ENCODE data around the gene GRHL3. TPM values are rescaled to one million over a fixed set of nuclear protein-coding genes. Genes with fewer than 3 reads are reported as not detected.

Gene GRHL3
- total and polyA plus RNA-seq, 2 donors (not counting 3 experiments of a cell fraction or from before 2014, with no cell fraction given), result not detected

GRCh38 chr1:24316645-24317044, 2.5 kb upstream of the GRHL3 start:
- FAIRE-seq (no peak), DNase-seq (ENCODE audit: low read depth, low spot score) (no peak)
- Histone ChIP-seq H3K27me3 (ENCODE audit: control insufficient read depth in 2 of 2, insufficient read depth in 2 of 2, low read length in 2 of 2) (peaks cover 37 to 50% of the 10 kb centered on the region in 2 experiments), H4K20me1 (replicated peaks; ENCODE audit: control insufficient read depth, extremely low read depth, insufficient read depth, low read length) (no peaks in the 10 kb centered on the region), H3K4me3 (replicated peaks in 1 of 3; ENCODE audit: insufficient read depth in 1 of 3, low read depth in 1 of 3, low read length in 3 of 3) (no peak overlapping the region), H3K9me3 (replicated peaks; ENCODE audit: control insufficient read depth, insufficient read depth, low read length) (no peaks in the 10 kb centered on the region), H3K9me1 (replicated peaks; ENCODE audit: control insufficient read depth, extremely low read depth, insufficient read depth, low read length) (no peaks in the 10 kb centered on the region), H3K9ac (replicated peaks; ENCODE audit: extremely low read depth, insufficient read depth, low read length) (no peak overlapping the region), H3K27ac (ENCODE audit: insufficient read depth, low read depth, low read length) (no peak overlapping the region), H2AFZ (ENCODE audit: low read depth, low read length) (no peak overlapping the region), H3K4me1 (ENCODE audit: control insufficient read depth, extremely low read depth, insufficient read depth, low read length) (no peaks in the 10 kb centered on the region), H3K4me2 (ENCODE audit: insufficient read depth, low read length) (no peak overlapping the region), H3K36me3 (ENCODE audit: control insufficient read depth in 2 of 2, extremely low read depth in 1 of 2, insufficient read depth in 2 of 2, low read length in 2 of 2) (no peaks in the 10 kb centered on the region), H3K79me2 (ENCODE audit: control insufficient read depth, insufficient read depth, low read length) (no peaks in the 10 kb centered on the region)
- TF ChIP-seq POLR2A (IDR thresholded peaks at IDR 0.05; ENCODE audit: low read depth, low read length), result no peak
- TF ChIP-seq MYC (IDR thresholded peaks at IDR 0.05; ENCODE audit: low read depth, low read length), result no peak
- no TSS peak for BruUV-seq (replicated peaks)
- ChIA-PET POLR2A (interaction anchor here (0.6 kb wide), 1 partner anchor 143 kb away, joined by 3 read pairs; no protein-coding TSS in a partner anchor), CTCF (interaction anchor here (0.9 kb wide), 1 partner anchor 114 kb away, joined by 4 read pairs; no protein-coding TSS in a partner anchor)
- dilution Hi-C loops (cut with MboI; ENCODE audit: extremely low pct_ligation_motif_present, low sequenced_read_pairs) (no loop called here), intact Hi-C loops (cut with micrococcal nuclease) (no loop called here)

- H3K4me2 ChIP-seq (ENCODE audit: insufficient read depth, low read length), result no peak overlapping the region
- no peaks in the 10 kb centered on the region for H3K9me1 ChIP-seq (replicated peaks; ENCODE audit: control insufficient read depth, extremely low read depth, insufficient read depth, low read length)
- no peaks in the 10 kb centered on the region for H3K79me2 ChIP-seq (ENCODE audit: control insufficient read depth, insufficient read depth, low read length)
- no peaks in the 10 kb centered on the region for H3K9me3 ChIP-seq (replicated peaks; ENCODE audit: control insufficient read depth, insufficient read depth, low read length)
- H3K4me3 ChIP-seq (replicated peaks in 1 of 3; ENCODE audit: insufficient read depth in 1 of 3, low read depth in 1 of 3, low read length in 3 of 3), result no peak overlapping the region
- no peak overlapping the region for H2AFZ ChIP-seq (ENCODE audit: low read depth, low read length)
- intact Hi-C loops (cut with micrococcal nuclease) (no loop called here), dilution Hi-C loops (cut with MboI; ENCODE audit: extremely low pct_ligation_motif_present, low sequenced_read_pairs) (no loop called here)
- no peaks in the 10 kb centered on the region for H3K36me3 ChIP-seq (ENCODE audit: control insufficient read depth in 2 of 2, extremely low read depth in 1 of 2, insufficient read depth in 2 of 2, low read length in 2 of 2)
- ChIA-PET CTCF (interaction anchor here (0.9 to 1.0 kb wide), 2 partner anchors 10 to 115 kb away, joined by 3 to 4 read pairs; no protein-coding TSS in a partner anchor), POLR2A (interaction anchor here (0.6 kb wide), 1 partner anchor 142 kb away, joined by 3 read pairs; no protein-coding TSS in a partner anchor)
- DNase-seq (ENCODE audit: low read depth, low spot score), result no peak
- no peak overlapping the region for H3K9ac ChIP-seq (replicated peaks; ENCODE audit: extremely low read depth, insufficient read depth, low read length)
- TF ChIP-seq POLR2A (IDR thresholded peaks at IDR 0.05; ENCODE audit: low read depth, low read length), result no peak
- no peak for TF ChIP-seq JUN (IDR thresholded peaks at IDR 0.05; ENCODE audit: borderline replicate concordance, insufficient read depth, insufficient read length, low read depth)
- no peak for TF ChIP-seq MAX (IDR thresholded peaks at IDR 0.05; ENCODE audit: insufficient read depth, insufficient read length)
- no peak for TF ChIP-seq GATA2 (IDR thresholded peaks at IDR 0.05; ENCODE audit: insufficient read depth, insufficient read length, low read depth, low read length)
- TF ChIP-seq MYC (IDR thresholded peaks at IDR 0.05; ENCODE audit: low read depth, low read length), result no peak
- no peak for TF ChIP-seq EZH2 (IDR thresholded peaks at IDR 0.05; ENCODE audit: borderline replicate concordance, low read depth, low read length, severe bottlenecking)
- no peak for TF ChIP-seq FOS (IDR thresholded peaks at IDR 0.05; ENCODE audit: borderline replicate concordance, insufficient read depth, low read length)
- TF ChIP-seq CTCF (IDR thresholded peaks at IDR 0.05; ENCODE audit: extremely low read depth in 1 of 2, insufficient read depth in 1 of 2, low read depth in 1 of 2, low read length in 2 of 2), result no peak
- TF ChIP-seq POLR2AphosphoS5 (IDR thresholded peaks at IDR 0.05; ENCODE audit: insufficient read depth, low read depth, low read length), result no peak
- BruUV-seq (replicated peaks), result no TSS peak
- no peak overlapping the region for H3K27ac ChIP-seq (ENCODE audit: insufficient read depth, low read depth, low read length)
- peaks cover 37 to 55% of the 10 kb centered on the region in 2 experiments for H3K27me3 ChIP-seq (ENCODE audit: control insufficient read depth in 2 of 2, insufficient read depth in 2 of 2, low read length in 2 of 2)
- no peak for FAIRE-seq
- no peaks in the 10 kb centered on the region for H4K20me1 ChIP-seq (replicated peaks; ENCODE audit: control insufficient read depth, extremely low read depth, insufficient read depth, low read length)
- peaks cover 2% of the 10 kb centered on the region for H3K4me1 ChIP-seq (ENCODE audit: control insufficient read depth, extremely low read depth, insufficient read depth, low read length)
These were observed 2.1 kb upstream of the GRHL3 start for GRCh38 chr1:24317081-24317480.
